Measurements from ENCODE around the gene ETV1. TPM values are rescaled to one million over a fixed set of nuclear protein-coding genes. Genes with fewer than 3 reads are reported as not detected.

Gene ETV1
- total RNA-seq, 2 experiments from 2014 or later = 3.4 to 3.6 TPM

GRCh38 chr7:13879994-13880686 lies 109.3 kb downstream of the ETV1 start:
- Mint-ChIP-seq H3K27ac (no peak overlapping the region), H3K27me3 (no peaks in the 10 kb centered on the region), H3K4me3 (no peak overlapping the region), H3K9me3 (no peaks in the 10 kb centered on the region), H3K36me3 (ENCODE audit: low read depth) (no peaks in the 10 kb centered on the region), H3K4me1 (no peaks in the 10 kb centered on the region)
- no peak for DNase-seq
- POLR2A ChIA-PET = no interaction called here
- CTCF ChIA-PET = no interaction called here

GRCh38 chr7:13879143-13879542 lies 110.3 kb downstream of the ETV1 start:
- Mint-ChIP-seq H3K27me3 (no peaks in the 10 kb centered on the region), H3K9me3 (no peaks in the 10 kb centered on the region), H3K36me3 (ENCODE audit: low read depth) (no peaks in the 10 kb centered on the region), H3K4me3 (no peak overlapping the region), H3K4me1 (peaks cover 5% of the 10 kb centered on the region), H3K27ac (no peak overlapping the region)
- POLR2A ChIA-PET = no interaction called here
- CTCF ChIA-PET = no interaction called here
- DNase-seq = no peak

- no peaks in the 10 kb centered on the region for H3K36me3 Mint-ChIP-seq (ENCODE audit: low read depth)
- POLR2A ChIA-PET = no interaction called here
- no peaks in the 10 kb centered on the region for H3K27me3 Mint-ChIP-seq
- H3K27ac Mint-ChIP-seq = no peak overlapping the region
- H3K4me1 Mint-ChIP-seq = peaks cover 5% of the 10 kb centered on the region
- DNase-seq = no peak
- CTCF ChIA-PET = no interaction called here
- H3K9me3 Mint-ChIP-seq = no peaks in the 10 kb centered on the region
- H3K4me3 Mint-ChIP-seq = no peak overlapping the region
These were observed 111.3 kb downstream of the ETV1 start for GRCh38 chr7:13878154-13878553.

- Mint-ChIP-seq H3K36me3 (ENCODE audit: low read depth) (no peaks in the 10 kb centered on the region), H3K4me3 (no peak overlapping the region), H3K9me3 (no peaks in the 10 kb centered on the region), H3K27me3 (no peaks in the 10 kb centered on the region), H3K4me1 (peaks cover 5% of the 10 kb centered on the region), H3K27ac (no peak overlapping the region)
- CTCF ChIA-PET = no interaction called here
- no peak for DNase-seq
- POLR2A ChIA-PET = no interaction called here
These were observed 113.9 kb downstream of the ETV1 start for GRCh38 chr7:13875496-13876074.

- no peaks in the 10 kb centered on the region for H3K9me3 Mint-ChIP-seq
- H3K27me3 Mint-ChIP-seq = no peaks in the 10 kb centered on the region
- no peaks in the 10 kb centered on the region for H3K36me3 Mint-ChIP-seq (ENCODE audit: low read depth)
- ChIA-PET CTCF (no interaction called here), POLR2A (no interaction called here)
- DNase-seq = no peak
- H3K27ac Mint-ChIP-seq = no peak overlapping the region
- no peak overlapping the region for H3K4me3 Mint-ChIP-seq
- H3K4me1 Mint-ChIP-seq = peaks cover 5% of the 10 kb centered on the region
These were observed 114.7 kb downstream of the ETV1 start for GRCh38 chr7:13874783-13875182.

GRCh38 chr7:13872709-13873108 lies 116.8 kb downstream of the ETV1 start:
- Mint-ChIP-seq H3K9me3 (no peaks in the 10 kb centered on the region), H3K27me3 (no peaks in the 10 kb centered on the region), H3K27ac (no peak overlapping the region), H3K4me3 (no peak overlapping the region), H3K36me3 (ENCODE audit: low read depth) (no peaks in the 10 kb centered on the region), H3K4me1 (peaks cover 5% of the 10 kb centered on the region)
- CTCF ChIA-PET = no interaction called here
- no peak for DNase-seq
- POLR2A ChIA-PET = no interaction called here

GRCh38 chr7:13871008-13871407 lies 118.5 kb downstream of the ETV1 start:
- Mint-ChIP-seq H3K4me3 (no peak overlapping the region), H3K27me3 (no peaks in the 10 kb centered on the region), H3K36me3 (ENCODE audit: low read depth) (no peaks in the 10 kb centered on the region), H3K4me1 (peaks cover 5% of the 10 kb centered on the region), H3K9me3 (no peaks in the 10 kb centered on the region), H3K27ac (no peak overlapping the region)
- ChIA-PET POLR2A (no interaction called here), CTCF (no interaction called here)
- no peak for DNase-seq

- no peaks in the 10 kb centered on the region for H3K4me1 Mint-ChIP-seq
- no peak overlapping the region for H3K4me3 Mint-ChIP-seq
- ChIA-PET CTCF (no interaction called here), POLR2A (no interaction called here)
- H3K36me3 Mint-ChIP-seq (ENCODE audit: low read depth) = no peaks in the 10 kb centered on the region
- no peak for DNase-seq
- H3K27me3 Mint-ChIP-seq = no peaks in the 10 kb centered on the region
- no peak overlapping the region for H3K27ac Mint-ChIP-seq
- no peaks in the 10 kb centered on the region for H3K9me3 Mint-ChIP-seq
These were observed 128.7 kb downstream of the ETV1 start for GRCh38 chr7:13860734-13861133.

GRCh38 chr7:13856012-13856411 lies 133.5 kb downstream of the ETV1 start:
- Mint-ChIP-seq H3K4me1 (peaks cover under 1% of the 10 kb centered on the region), H3K27ac (no peak overlapping the region), H3K36me3 (ENCODE audit: low read depth) (no peaks in the 10 kb centered on the region), H3K4me3 (no peak overlapping the region), H3K9me3 (no peaks in the 10 kb centered on the region), H3K27me3 (no peaks in the 10 kb centered on the region)
- no peak for DNase-seq
- CTCF ChIA-PET = no interaction called here
- POLR2A ChIA-PET = no interaction called here

GRCh38 chr7:13852281-13852968 lies 137.0 kb downstream of the ETV1 start:
- H3K9me3 Mint-ChIP-seq = no peaks in the 10 kb centered on the region
- H3K27me3 Mint-ChIP-seq = no peaks in the 10 kb centered on the region
- no peaks in the 10 kb centered on the region for H3K36me3 Mint-ChIP-seq (ENCODE audit: low read depth)
- no peak overlapping the region for H3K27ac Mint-ChIP-seq
- DNase-seq = no peak
- ChIA-PET CTCF (no interaction called here), POLR2A (no interaction called here)
- H3K4me1 Mint-ChIP-seq = peaks cover 19% of the 10 kb centered on the region
- no peak overlapping the region for H3K4me3 Mint-ChIP-seq

- no peak overlapping the region for H3K27ac Mint-ChIP-seq
- ChIA-PET POLR2A (no interaction called here), CTCF (no interaction called here)
- no peaks in the 10 kb centered on the region for H3K27me3 Mint-ChIP-seq
- peaks cover 19% of the 10 kb centered on the region for H3K4me1 Mint-ChIP-seq
- H3K36me3 Mint-ChIP-seq (ENCODE audit: low read depth) = no peaks in the 10 kb centered on the region
- no peak for DNase-seq
- no peak overlapping the region for H3K4me3 Mint-ChIP-seq
- H3K9me3 Mint-ChIP-seq = no peaks in the 10 kb centered on the region
These were observed 137.7 kb downstream of the ETV1 start for GRCh38 chr7:13851736-13852135.

GRCh38 chr7:13850185-13850752 lies 139.2 kb downstream of the ETV1 start:
- Mint-ChIP-seq H3K27ac (peak overlapping the region; percentile 75), H3K27me3 (no peaks in the 10 kb centered on the region), H3K4me3 (no peak overlapping the region), H3K9me3 (no peaks in the 10 kb centered on the region), H3K4me1 (peaks cover 19% of the 10 kb centered on the region), H3K36me3 (ENCODE audit: low read depth) (no peaks in the 10 kb centered on the region)
- CTCF ChIA-PET = no interaction called here
- DNase-seq = peak; percentile 71
- POLR2A ChIA-PET = interaction anchor here (0.8 to 1.0 kb wide), 3 partner anchors 31 to 140 kb away, joined by 3 read pairs; partner anchors contain the start of gene ETV1

GRCh38 chr7:13849163-13849892 lies 140.1 kb downstream of the ETV1 start:
- H3K27me3 Mint-ChIP-seq = no peaks in the 10 kb centered on the region
- no peaks in the 10 kb centered on the region for H3K36me3 Mint-ChIP-seq (ENCODE audit: low read depth)
- peak overlapping the region; percentile 75 for H3K27ac Mint-ChIP-seq
- ChIA-PET POLR2A (no interaction called here), CTCF (no interaction called here)
- H3K4me1 Mint-ChIP-seq = peaks cover 19% of the 10 kb centered on the region
- no peak overlapping the region for H3K4me3 Mint-ChIP-seq
- H3K9me3 Mint-ChIP-seq = no peaks in the 10 kb centered on the region
- no peak for DNase-seq

Data from activated CD4-positive, alpha-beta memory T cell treated with anti-CD3 and anti-CD28 coated beads, Interleukin-2, amount 10 ng/mL, durations not matched to agents 7 days and 5 days (primary cell).